Progenitor cell of endocrine pancreas (in vitro differentiated cells): ENCODE measurements around the gene STARD8. TPM values are rescaled to one million over a fixed set of nuclear protein-coding genes. Genes with fewer than 3 reads are reported as not detected.

Experiments used
- DNase-seq: peaks from one replicate; pipeline ENCODE4 v3.0.0; 2021; ENCODE audit warnings: low spot score; ENCODE audit not compliant: unreplicated experiment
- H3K27ac Mint-ChIP-seq: 2 replicates; pipeline ENCODE4 v1.8.0; 2021; ENCODE audit warnings: mild to moderate bottlenecking, moderate library complexity, mixed read lengths
- H3K27me3 Mint-ChIP-seq: 2 replicates; pipeline ENCODE4 v1.8.0; 2021; ENCODE audit warnings: mixed read lengths
- H3K36me3 Mint-ChIP-seq: 2 replicates; pipeline ENCODE4 v1.8.0; 2022; ENCODE audit warnings: mixed read lengths; ENCODE audit not compliant: insufficient read depth
- H3K4me1 Mint-ChIP-seq: 2 replicates; pipeline ENCODE4 v1.8.0; 2021; ENCODE audit warnings: low read depth, mixed read lengths
- H3K4me3 Mint-ChIP-seq: 2 replicates; pipeline ENCODE4 v1.8.0; 2021; ENCODE audit warnings: low read depth, mild to moderate bottlenecking, moderate library complexity, mixed read lengths
- H3K9me3 Mint-ChIP-seq: 2 replicates; pipeline ENCODE4 v1.8.0; 2021; ENCODE audit warnings: low read depth, mixed read lengths
- total RNA-seq: library from RNA; stranded (reverse); gene quantifications from 2 replicates; pipeline ENCODE4 v1.2.1, GENCODE V29; 2021
- TF ChIP-seq, protein P1 (sequence below): fragments of 200-600 bp; sonication (generic); IDR thresholded peaks from one replicate; pipeline ENCODE4 v1.5.0; 2021; ENCODE audit warnings: antibody characterized with exemption, mild to moderate bottlenecking; ENCODE audit not compliant: unreplicated experiment

The STARD8 gene
- total RNA-seq, 1 donor from 2014 or later: 0.60 TPM

DNA sequence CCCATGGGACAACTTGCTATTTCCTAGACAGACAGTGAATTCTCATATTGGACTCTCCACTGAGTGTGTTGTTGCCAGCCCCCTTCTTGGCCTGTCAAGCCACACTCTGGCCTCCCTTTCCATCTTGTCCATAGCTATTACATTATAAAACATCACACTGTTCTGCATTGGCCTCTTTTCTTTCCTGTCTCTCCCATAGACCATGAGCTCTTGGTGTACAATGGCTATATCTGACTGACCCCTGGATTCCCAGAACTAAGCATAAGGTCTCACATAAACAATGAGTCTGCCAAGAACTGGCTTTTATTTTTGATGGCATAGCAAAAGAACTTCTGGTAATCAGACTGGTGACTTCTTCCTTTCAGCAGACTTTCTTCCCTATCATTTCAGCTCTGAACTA lies 23.8 kb downstream of the STARD8 start:
- H3K4me1 Mint-ChIP-seq: peaks cover 5% of the 10 kb centered on the region
- H3K36me3 Mint-ChIP-seq: no peaks in the 10 kb centered on the region
- H3K9me3 Mint-ChIP-seq: peaks cover 21% of the 10 kb centered on the region
- H3K4me3 Mint-ChIP-seq: no peak overlapping the region
- H3K27ac Mint-ChIP-seq: no peak overlapping the region
- H3K27me3 Mint-ChIP-seq: no peaks in the 10 kb centered on the region
- DNase-seq: no peak
- TF ChIP-seq, protein P1, sequence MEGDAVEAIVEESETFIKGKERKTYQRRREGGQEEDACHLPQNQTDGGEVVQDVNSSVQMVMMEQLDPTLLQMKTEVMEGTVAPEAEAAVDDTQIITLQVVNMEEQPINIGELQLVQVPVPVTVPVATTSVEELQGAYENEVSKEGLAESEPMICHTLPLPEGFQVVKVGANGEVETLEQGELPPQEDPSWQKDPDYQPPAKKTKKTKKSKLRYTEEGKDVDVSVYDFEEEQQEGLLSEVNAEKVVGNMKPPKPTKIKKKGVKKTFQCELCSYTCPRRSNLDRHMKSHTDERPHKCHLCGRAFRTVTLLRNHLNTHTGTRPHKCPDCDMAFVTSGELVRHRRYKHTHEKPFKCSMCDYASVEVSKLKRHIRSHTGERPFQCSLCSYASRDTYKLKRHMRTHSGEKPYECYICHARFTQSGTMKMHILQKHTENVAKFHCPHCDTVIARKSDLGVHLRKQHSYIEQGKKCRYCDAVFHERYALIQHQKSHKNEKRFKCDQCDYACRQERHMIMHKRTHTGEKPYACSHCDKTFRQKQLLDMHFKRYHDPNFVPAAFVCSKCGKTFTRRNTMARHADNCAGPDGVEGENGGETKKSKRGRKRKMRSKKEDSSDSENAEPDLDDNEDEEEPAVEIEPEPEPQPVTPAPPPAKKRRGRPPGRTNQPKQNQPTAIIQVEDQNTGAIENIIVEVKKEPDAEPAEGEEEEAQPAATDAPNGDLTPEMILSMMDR: no peak

DNA sequence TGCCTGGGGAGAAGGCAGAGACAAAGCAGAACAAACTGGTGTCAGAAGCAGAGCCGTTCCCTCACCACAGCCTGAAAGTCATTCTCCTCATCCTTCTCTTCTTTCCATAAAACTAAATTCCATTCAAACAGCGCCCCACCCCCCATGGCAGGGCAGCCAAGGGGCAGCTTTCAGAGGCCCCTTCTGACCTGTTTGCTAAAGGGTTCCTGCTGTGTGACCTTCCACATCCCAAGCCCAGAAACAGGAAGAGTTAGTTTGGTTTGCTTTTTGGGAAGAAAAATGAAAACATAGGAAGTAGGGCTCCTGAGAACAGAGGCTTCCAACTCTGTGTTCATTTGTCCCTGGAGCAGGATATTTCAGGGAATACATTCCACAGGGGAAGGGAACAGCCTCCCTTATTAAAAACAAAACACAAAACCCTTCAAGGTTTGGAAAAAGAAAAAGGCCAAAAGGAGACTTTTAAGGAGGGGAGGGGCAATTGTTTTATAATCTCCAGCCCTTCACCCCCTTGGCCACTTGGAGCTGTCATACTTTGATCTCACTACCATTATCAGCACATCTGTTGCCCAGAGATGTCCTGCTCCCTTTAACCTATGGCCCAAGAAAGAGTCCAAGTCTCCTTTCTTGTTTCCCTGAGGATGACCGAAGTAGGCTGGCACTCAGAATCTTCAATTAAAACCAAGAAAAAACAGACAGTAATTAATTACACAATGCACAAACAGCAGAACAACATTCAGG lies 25.3 kb downstream of the STARD8 start:
- H3K36me3 Mint-ChIP-seq: no peaks in the 10 kb centered on the region
- peaks cover 5% of the 10 kb centered on the region for H3K4me1 Mint-ChIP-seq
- peaks cover 19% of the 10 kb centered on the region for H3K9me3 Mint-ChIP-seq
- no peaks in the 10 kb centered on the region for H3K27me3 Mint-ChIP-seq
- H3K27ac Mint-ChIP-seq: no peak overlapping the region
- no peak for DNase-seq
- H3K4me3 Mint-ChIP-seq: no peak overlapping the region
- TF ChIP-seq, protein P1: no peak

DNA sequence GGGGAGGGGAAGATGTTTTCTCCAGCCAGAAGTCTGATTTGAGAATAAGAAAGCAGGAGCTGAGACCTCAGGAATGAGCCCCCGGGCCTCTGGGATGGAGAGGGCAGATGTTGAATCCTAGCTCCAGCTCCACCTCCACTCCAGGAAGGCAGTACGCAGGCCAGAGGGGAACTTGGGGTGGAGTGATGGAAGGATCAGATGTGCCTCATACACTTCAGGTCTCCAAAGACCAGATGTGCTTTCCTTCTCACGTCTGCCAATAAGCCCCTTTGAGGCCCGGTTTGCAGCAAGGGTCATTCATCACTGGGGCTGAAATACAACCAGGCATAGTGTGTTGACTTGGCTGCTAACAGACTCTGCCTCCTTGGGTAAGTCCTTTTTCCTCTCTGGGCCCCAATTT lies 28.1 kb downstream of the STARD8 start:
- Mint-ChIP-seq H3K4me1 (peaks cover 4% of the 10 kb centered on the region), H3K9me3 (peaks cover 19% of the 10 kb centered on the region), H3K27ac (no peak overlapping the region), H3K27me3 (peaks cover 2% of the 10 kb centered on the region), H3K36me3 (no peaks in the 10 kb centered on the region), H3K4me3 (no peak overlapping the region)
- TF ChIP-seq, protein P1: no peak
- DNase-seq: no peak

DNA sequence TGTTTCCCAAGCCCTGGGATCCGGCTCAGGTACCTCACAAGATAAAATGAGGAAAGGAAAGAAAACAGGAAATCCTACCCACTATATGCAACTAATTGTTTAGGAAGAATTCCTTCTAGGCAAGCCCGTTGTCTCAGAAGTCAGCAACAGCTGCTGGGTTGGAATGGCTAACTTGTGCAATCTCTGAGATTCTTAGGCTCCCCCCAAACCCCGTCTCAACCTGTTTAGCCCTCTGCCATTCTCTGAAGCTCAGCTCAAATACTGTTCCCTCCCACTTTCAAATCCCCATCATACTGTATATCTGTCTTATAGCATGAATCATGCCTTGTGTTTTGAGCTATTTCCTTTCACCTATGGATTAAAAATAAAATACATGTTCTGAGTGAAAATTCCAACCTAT lies 28.9 kb downstream of the STARD8 start:
- Mint-ChIP-seq H3K36me3 (no peaks in the 10 kb centered on the region), H3K9me3 (peaks cover 14% of the 10 kb centered on the region), H3K27ac (no peak overlapping the region), H3K4me1 (peaks cover 4% of the 10 kb centered on the region), H3K4me3 (no peak overlapping the region), H3K27me3 (peaks cover 2% of the 10 kb centered on the region)
- no peak for DNase-seq
- TF ChIP-seq, protein P1: no peak

DNA sequence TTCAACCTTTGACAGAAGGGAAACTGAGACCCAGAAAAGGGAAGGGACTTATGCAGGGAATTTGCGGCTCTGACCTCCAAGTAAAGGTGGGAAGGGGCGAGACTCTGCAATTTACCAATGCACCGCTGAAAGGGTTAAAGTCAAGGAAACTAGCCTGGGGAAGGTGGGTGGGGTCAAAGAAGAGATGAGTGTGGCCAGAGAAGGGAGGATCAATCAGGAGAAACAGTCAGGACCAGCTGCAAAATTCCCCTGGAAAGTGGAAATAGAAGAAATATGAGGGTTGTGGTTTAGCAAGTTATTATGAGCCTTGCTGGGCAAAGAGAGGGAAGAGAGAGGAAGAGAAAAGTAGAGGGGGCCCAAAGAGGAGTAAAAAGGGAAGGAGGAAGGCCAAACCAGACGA lies 30.5 kb downstream of the STARD8 start:
- H3K4me1 Mint-ChIP-seq: no peaks in the 10 kb centered on the region
- DNase-seq: no peak
- no peak overlapping the region for H3K4me3 Mint-ChIP-seq
- peaks cover 5% of the 10 kb centered on the region for H3K27me3 Mint-ChIP-seq
- TF ChIP-seq, protein P1: no peak
- H3K9me3 Mint-ChIP-seq: peaks cover 4% of the 10 kb centered on the region
- H3K27ac Mint-ChIP-seq: no peak overlapping the region
- H3K36me3 Mint-ChIP-seq: no peaks in the 10 kb centered on the region
